Keratinocyte (primary cell): Measurements from ENCODE around the gene CDC42EP3. TPM values are rescaled to one million over a fixed set of nuclear protein-coding genes. Genes with fewer than 3 reads are reported as not detected.

Experiments used
- DNase-seq: peaks from one replicate; pipeline ENCODE4 v3.0.0-alpha.2; 2011; ENCODE audit warnings: low read depth, missing footprints, low spot score
- FAIRE-seq: peaks from 2 replicates; lab custom pipeline; 2011; peaks lifted over from hg19 to GRCh38; lab: Jason Lieb, UNC
- H2AFZ ChIP-seq: 2 replicates; pipeline ENCODE4 v1.6.0; 2012; ENCODE audit warnings: low read length, control low read depth, inconsistent platforms; ENCODE audit not compliant: control insufficient read depth
- H3K27ac ChIP-seq: 2 replicates; pipeline ENCODE4 v1.5.1; 2011; ENCODE audit warnings: low read length; ENCODE audit not compliant: control insufficient read depth, insufficient read depth
- H3K27me3 ChIP-seq: 3 replicates; pipeline ENCODE4 v1.6.0; 2011; ENCODE audit warnings: low read length; ENCODE audit not compliant: control insufficient read depth, insufficient read depth; ENCODE audit errors: extremely low read depth
- H3K36me3 ChIP-seq, 2 experiments: 2 replicates in 1 of 2; 3 replicates in 1 of 2; pipeline ENCODE4 v1.5.1; 2011; ENCODE audit warnings: low read length in 2 of 2, mild to moderate bottlenecking in 1 of 2; ENCODE audit not compliant: control insufficient read depth in 2 of 2, insufficient read depth in 2 of 2; ENCODE audit errors: extremely low read depth in 1 of 2
- H3K4me1 ChIP-seq: 3 replicates; pipeline ENCODE4 v1.5.1; 2011; ENCODE audit warnings: low read length; ENCODE audit not compliant: control insufficient read depth, insufficient read depth; ENCODE audit errors: extremely low read depth
- H3K4me2 ChIP-seq: 3 replicates; pipeline ENCODE4 v1.6.0; 2011; ENCODE audit warnings: low read depth, low read length; ENCODE audit not compliant: control insufficient read depth, insufficient read depth; ENCODE audit errors: extremely low read depth
- H3K4me3 ChIP-seq, 3 experiments: fragments of 200-600 bp in 1 of 3; sonication (generic) in 1 of 3; 2 replicates in 2 of 3; 3 replicates in 1 of 3; pipeline ENCODE4 v1.5.1; 2011 to 2016; ENCODE audit warnings: low read length in 3 of 3, mild to moderate bottlenecking in 3 of 3, control low read depth in 2 of 3, inconsistent platforms in 1 of 3, low read depth in 1 of 3, mixed read lengths in 1 of 3, mixed run types in 1 of 3, moderate library complexity in 1 of 3; ENCODE audit not compliant: control insufficient read depth in 2 of 3, insufficient read depth in 2 of 3; ENCODE audit errors: extremely low read depth in 1 of 3
- H3K79me2 ChIP-seq: 2 replicates; pipeline ENCODE4 v1.6.0; 2012; ENCODE audit warnings: low read length; ENCODE audit not compliant: control insufficient read depth, insufficient read depth
- H3K9ac ChIP-seq: 3 replicates; pipeline ENCODE4 v1.6.0; 2011; ENCODE audit warnings: low read length; ENCODE audit not compliant: control insufficient read depth, insufficient read depth; ENCODE audit errors: extremely low read depth
- H3K9me1 ChIP-seq: 3 replicates; pipeline ENCODE4 v1.6.0; 2011; ENCODE audit warnings: low read length; ENCODE audit not compliant: control insufficient read depth, insufficient read depth; ENCODE audit errors: extremely low read depth
- H3K9me3 ChIP-seq: 2 replicates; pipeline ENCODE4 v1.5.1; 2012; ENCODE audit warnings: low read depth, low read length; ENCODE audit not compliant: control insufficient read depth
- H4K20me1 ChIP-seq: 3 replicates; pipeline ENCODE4 v1.6.0; 2011; ENCODE audit warnings: low read length; ENCODE audit not compliant: control insufficient read depth, insufficient read depth; ENCODE audit errors: extremely low read depth
- EZH2 ChIP-seq: IDR thresholded peaks from one replicate; pipeline ENCODE4 v1.6.1; 2012; ENCODE audit warnings: inconsistent platforms, mild to moderate bottlenecking, low read length, moderate library complexity
- dilution Hi-C: fragments of 300-500 bp; cut with MboI; formaldehyde crosslinking; loops from one replicate; pipeline ENCODE4 v1.7.0; 2020; ENCODE audit warnings: low sequenced_read_pairs; ENCODE audit not compliant: extremely low pct_ligation_motif_present
- polyA plus RNA-seq, 5 experiments: library from polyadenylated mRNA; depleted of rRNA in 3 of 5; stranded (reverse) in 3 of 5; stranded (forward) in 1 of 5; unstranded in 1 of 5; fragments of >200 nt; gene quantifications; 1 replicate in 1 of 5; 2 replicates in 3 of 5; 3 replicates in 1 of 5; pipeline versions ENCODE4 v1.2.1 to v1.2.3, GENCODE V29; 2011 to 2012; ENCODE audit warnings: missing spikeins in 2 of 5, low read depth in 1 of 5, low replicate concordance in 1 of 5
- TF ChIP-seq, protein P1 (sequence below), 3 experiments: IDR thresholded peaks in 1 of 3; conservative IDR thresholded peaks in 1 of 3; optimal IDR thresholded peaks in 1 of 3; 2 replicates in 2 of 3; 3 replicates in 1 of 3; pipeline versions ENCODE3 to v1.5.1; 2011; ENCODE audit warnings: low read length in 3 of 3, mild to moderate bottlenecking in 3 of 3, moderate library complexity in 2 of 3, control low read depth in 1 of 3, inconsistent platforms in 1 of 3; ENCODE audit not compliant: insufficient read depth in 2 of 3; ENCODE audit errors: extremely low read depth in 1 of 3

The CDC42EP3 gene
- polyA plus RNA-seq, 1 donor (not counting 4 experiments of a cell fraction or from before 2014, with no cell fraction given), result 34.6 TPM

GRCh38 chr2:37650548-37651093 lies 20.8 kb downstream of the CDC42EP3 start:
- dilution Hi-C loops, result no loop called here
- Histone ChIP-seq H3K36me3 (peaks cover 15 to 20% of the 10 kb centered on the region in 2 experiments), H3K4me2 (no peak overlapping the region), H4K20me1 (peaks cover 6% of the 10 kb centered on the region), H3K9me3 (no peaks in the 10 kb centered on the region), H3K9me1 (peaks cover 3% of the 10 kb centered on the region), H3K9ac (no peak overlapping the region), H3K4me1 (peaks cover 48% of the 10 kb centered on the region), H2AFZ (no peak overlapping the region), H3K27me3 (no peaks in the 10 kb centered on the region), H3K27ac (no peak overlapping the region), H3K4me3 (no peak overlapping the region), H3K79me2 (peaks cover 90% of the 10 kb centered on the region)
- no peak for FAIRE-seq
- TF ChIP-seq, protein P1, sequence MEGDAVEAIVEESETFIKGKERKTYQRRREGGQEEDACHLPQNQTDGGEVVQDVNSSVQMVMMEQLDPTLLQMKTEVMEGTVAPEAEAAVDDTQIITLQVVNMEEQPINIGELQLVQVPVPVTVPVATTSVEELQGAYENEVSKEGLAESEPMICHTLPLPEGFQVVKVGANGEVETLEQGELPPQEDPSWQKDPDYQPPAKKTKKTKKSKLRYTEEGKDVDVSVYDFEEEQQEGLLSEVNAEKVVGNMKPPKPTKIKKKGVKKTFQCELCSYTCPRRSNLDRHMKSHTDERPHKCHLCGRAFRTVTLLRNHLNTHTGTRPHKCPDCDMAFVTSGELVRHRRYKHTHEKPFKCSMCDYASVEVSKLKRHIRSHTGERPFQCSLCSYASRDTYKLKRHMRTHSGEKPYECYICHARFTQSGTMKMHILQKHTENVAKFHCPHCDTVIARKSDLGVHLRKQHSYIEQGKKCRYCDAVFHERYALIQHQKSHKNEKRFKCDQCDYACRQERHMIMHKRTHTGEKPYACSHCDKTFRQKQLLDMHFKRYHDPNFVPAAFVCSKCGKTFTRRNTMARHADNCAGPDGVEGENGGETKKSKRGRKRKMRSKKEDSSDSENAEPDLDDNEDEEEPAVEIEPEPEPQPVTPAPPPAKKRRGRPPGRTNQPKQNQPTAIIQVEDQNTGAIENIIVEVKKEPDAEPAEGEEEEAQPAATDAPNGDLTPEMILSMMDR (optimal IDR thresholded peaks at IDR 0.05 in 1 of 3, IDR thresholded peaks at IDR 0.05 in 1 of 3, conservative IDR thresholded peaks at IDR 0.05 in 1 of 3; ENCODE audit: extremely low read depth in 1 of 3, insufficient read depth in 2 of 3, low read length in 3 of 3), result no peak
- DNase-seq, result no peak

DNA sequence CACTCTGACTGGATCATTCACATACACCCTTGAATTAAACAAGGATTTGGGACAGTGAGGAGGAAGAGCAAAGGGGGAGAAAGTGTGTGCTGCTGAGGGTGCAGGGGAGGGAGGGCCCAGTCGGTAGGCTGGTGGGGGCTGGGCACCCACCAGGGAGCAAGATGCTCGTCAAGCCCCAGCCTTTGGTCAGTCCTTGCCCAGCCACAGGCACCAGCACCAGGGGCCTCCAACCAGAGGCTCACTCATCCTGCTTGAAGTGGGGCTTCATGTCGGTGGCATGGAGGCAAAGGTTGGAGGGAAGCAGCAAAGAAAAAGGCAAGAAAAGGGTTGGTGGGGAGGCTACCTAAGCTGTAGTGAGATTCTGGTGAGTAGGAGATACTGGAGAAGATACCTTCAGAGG lies 21.9 kb downstream of the CDC42EP3 start:
- H4K20me1 ChIP-seq, result peaks cover 6% of the 10 kb centered on the region
- H3K9me1 ChIP-seq, result peaks cover 3% of the 10 kb centered on the region
- TF ChIP-seq, protein P1 (optimal IDR thresholded peaks at IDR 0.05 in 1 of 3, IDR thresholded peaks at IDR 0.05 in 1 of 3, conservative IDR thresholded peaks at IDR 0.05 in 1 of 3; ENCODE audit: extremely low read depth in 1 of 3, insufficient read depth in 2 of 3, low read length in 3 of 3), result no peak
- TF ChIP-seq EZH2, result no peak
- no peaks in the 10 kb centered on the region for H3K9me3 ChIP-seq
- H3K79me2 ChIP-seq, result peaks cover 84% of the 10 kb centered on the region
- no peak overlapping the region for H3K4me3 ChIP-seq
- DNase-seq, result no peak
- dilution Hi-C loops, result no loop called here
- H3K27ac ChIP-seq, result no peak overlapping the region
- H3K4me1 ChIP-seq, result peaks cover 45% of the 10 kb centered on the region
- FAIRE-seq, result no peak
- H2AFZ ChIP-seq, result no peak overlapping the region
- H3K4me2 ChIP-seq, result no peak overlapping the region
- H3K27me3 ChIP-seq, result no peaks in the 10 kb centered on the region
- H3K36me3 ChIP-seq, result peaks cover 15 to 23% of the 10 kb centered on the region in 2 experiments
- H3K9ac ChIP-seq, result no peak overlapping the region
